CD4-positive, alpha-beta T cell treated with Interleukin-21 for 1 hour (primary cell): Measurements from ENCODE around the gene MLST8.
"Not testable (repeated sequence)": the region's sequence is repeated elsewhere in the genome, so short reads cannot be mapped to it uniquely, and the experiment has no call there.

Experiments used
- DNase-seq: peaks from one replicate; pipeline ENCODE4 v3.0.0-alpha.2; 2020

MLST8 gene

GRCh38 chr16:2233872-2234812 is 28.9 kb downstream of the MLST8 start:
- DNase-seq, result no peak

- no peak for DNase-seq
These were observed 29.5 kb downstream of the MLST8 start for GRCh38 chr16:2234813-2235170.

- DNase-seq, result no peak
These were observed 30.0 kb downstream of the MLST8 start for GRCh38 chr16:2235234-2235651.

GRCh38 chr16:2235695-2236336 is 30.6 kb downstream of the MLST8 start:
- no peak for DNase-seq

- DNase-seq, result no peak
These were observed 31.3 kb downstream of the MLST8 start, which contains the start of gene DNASE1L2 for GRCh38 chr16:2236337-2237101. Gene DNASE1L2 (plus strand): TSS chr16:2236444. CDS start chr16:2236817, 373 bp downstream.

GRCh38 chr16:2237102-2237482 is 31.8 kb downstream of the MLST8 start:
- DNase-seq, result no peak

GRCh38 chr16:2237493-2238149 is 32.4 kb downstream of the MLST8 start:
- DNase-seq, result no peak

GRCh38 chr16:2238150-2238837 is 33.0 kb downstream of the MLST8 start:
- DNase-seq, result no peak

- no peak for DNase-seq
These were observed 33.8 kb downstream of the MLST8 start for GRCh38 chr16:2238838-2239675.

GRCh38 chr16:2240331-2240730 is 35.1 kb downstream of the MLST8 start:
- DNase-seq, result not testable (repeated sequence)

GRCh38 chr16:2242598-2242997 is 37.3 kb downstream of the MLST8 start:
- DNase-seq, result no peak

- no peak for DNase-seq
These were observed 37.8 kb downstream of the MLST8 start for GRCh38 chr16:2243031-2243528.

- no peak for DNase-seq
These were observed 38.5 kb downstream of the MLST8 start for GRCh38 chr16:2243781-2244180.

GRCh38 chr16:2244301-2244700 is 39.0 kb downstream of the MLST8 start:
- no peak for DNase-seq

- no peak for DNase-seq
These were observed 39.9 kb downstream of the MLST8 start for GRCh38 chr16:2244926-2245795.

GRCh38 chr16:2246301-2246885 is 41.1 kb downstream of the MLST8 start:
- DNase-seq, result no peak

GRCh38 chr16:2250652-2251295 is 45.5 kb downstream of the MLST8 start:
- peak; percentile 54 for DNase-seq

GRCh38 chr16:2251296-2252111 is 46.2 kb downstream of the MLST8 start, which contains the start of gene ECI1:
Gene ECI1 (minus strand): TSS chr16:2251587. CDS start chr16:2251566, 21 bp downstream.
- peak; percentile 90 for DNase-seq
